Measurements from ENCODE around the gene GAPDHS. TPM values are rescaled to one million over a fixed set of nuclear protein-coding genes. Genes with fewer than 3 reads are reported as not detected.

GAPDHS gene
- total RNA-seq, 1 experiment from 2014 or later, result not detected

DNA sequence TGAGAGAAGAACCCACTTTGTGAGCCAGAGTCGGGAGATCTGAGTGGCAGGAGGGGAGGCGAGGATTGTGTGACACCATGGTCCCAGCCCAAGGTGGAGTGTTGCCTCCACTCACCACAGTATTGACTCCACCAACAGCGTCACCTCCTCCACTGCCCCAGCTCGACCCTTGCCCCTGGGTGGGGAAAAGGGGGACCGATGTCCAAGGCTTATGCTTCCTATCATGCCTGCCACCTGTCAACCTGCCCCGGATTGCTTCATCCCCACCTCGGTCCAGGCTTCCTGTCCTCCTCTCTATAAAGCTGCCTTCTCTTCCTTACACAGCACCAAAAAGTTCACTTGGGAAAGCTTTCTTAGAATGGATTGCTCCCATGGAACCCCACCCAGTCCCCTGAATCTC lies 27.2 kb upstream of the GAPDHS start:
- TF ChIP-seq JUND (IDR thresholded peaks at IDR 0.05), result no peak
- no peak for TF ChIP-seq ZNF274 (IDR thresholded peaks at IDR 0.05; ENCODE audit: low read depth, low read length)
- TF ChIP-seq EZH2phosphoT487 (IDR thresholded peaks at IDR 0.05; ENCODE audit: borderline replicate concordance), result no peak
- TF ChIP-seq, protein P1, sequence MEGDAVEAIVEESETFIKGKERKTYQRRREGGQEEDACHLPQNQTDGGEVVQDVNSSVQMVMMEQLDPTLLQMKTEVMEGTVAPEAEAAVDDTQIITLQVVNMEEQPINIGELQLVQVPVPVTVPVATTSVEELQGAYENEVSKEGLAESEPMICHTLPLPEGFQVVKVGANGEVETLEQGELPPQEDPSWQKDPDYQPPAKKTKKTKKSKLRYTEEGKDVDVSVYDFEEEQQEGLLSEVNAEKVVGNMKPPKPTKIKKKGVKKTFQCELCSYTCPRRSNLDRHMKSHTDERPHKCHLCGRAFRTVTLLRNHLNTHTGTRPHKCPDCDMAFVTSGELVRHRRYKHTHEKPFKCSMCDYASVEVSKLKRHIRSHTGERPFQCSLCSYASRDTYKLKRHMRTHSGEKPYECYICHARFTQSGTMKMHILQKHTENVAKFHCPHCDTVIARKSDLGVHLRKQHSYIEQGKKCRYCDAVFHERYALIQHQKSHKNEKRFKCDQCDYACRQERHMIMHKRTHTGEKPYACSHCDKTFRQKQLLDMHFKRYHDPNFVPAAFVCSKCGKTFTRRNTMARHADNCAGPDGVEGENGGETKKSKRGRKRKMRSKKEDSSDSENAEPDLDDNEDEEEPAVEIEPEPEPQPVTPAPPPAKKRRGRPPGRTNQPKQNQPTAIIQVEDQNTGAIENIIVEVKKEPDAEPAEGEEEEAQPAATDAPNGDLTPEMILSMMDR (IDR thresholded peaks at IDR 0.05 in 2 of 3, conservative IDR thresholded peaks at IDR 0.05 in 1 of 3; ENCODE audit: borderline replicate concordance in 1 of 3, insufficient read depth in 1 of 3, low read depth in 2 of 3, low read length in 2 of 3), result no peak
- TF ChIP-seq, protein P2, sequence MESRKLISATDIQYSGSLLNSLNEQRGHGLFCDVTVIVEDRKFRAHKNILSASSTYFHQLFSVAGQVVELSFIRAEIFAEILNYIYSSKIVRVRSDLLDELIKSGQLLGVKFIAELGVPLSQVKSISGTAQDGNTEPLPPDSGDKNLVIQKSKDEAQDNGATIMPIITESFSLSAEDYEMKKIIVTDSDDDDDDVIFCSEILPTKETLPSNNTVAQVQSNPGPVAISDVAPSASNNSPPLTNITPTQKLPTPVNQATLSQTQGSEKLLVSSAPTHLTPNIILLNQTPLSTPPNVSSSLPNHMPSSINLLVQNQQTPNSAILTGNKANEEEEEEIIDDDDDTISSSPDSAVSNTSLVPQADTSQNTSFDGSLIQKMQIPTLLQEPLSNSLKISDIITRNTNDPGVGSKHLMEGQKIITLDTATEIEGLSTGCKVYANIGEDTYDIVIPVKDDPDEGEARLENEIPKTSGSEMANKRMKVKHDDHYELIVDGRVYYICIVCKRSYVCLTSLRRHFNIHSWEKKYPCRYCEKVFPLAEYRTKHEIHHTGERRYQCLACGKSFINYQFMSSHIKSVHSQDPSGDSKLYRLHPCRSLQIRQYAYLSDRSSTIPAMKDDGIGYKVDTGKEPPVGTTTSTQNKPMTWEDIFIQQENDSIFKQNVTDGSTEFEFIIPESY (IDR thresholded peaks at IDR 0.05; ENCODE audit: extremely low read depth, insufficient replicate concordance, low read length), result no peak
- TF ChIP-seq EZH2 (IDR thresholded peaks at IDR 0.05), result no peak
- TF ChIP-seq SRF (IDR thresholded peaks at IDR 0.05; ENCODE audit: low read depth), result no peak
- no peak for TF ChIP-seq FOSL1 (IDR thresholded peaks at IDR 0.05; ENCODE audit: low read depth)
- no peak for TF ChIP-seq ELF1 (IDR thresholded peaks at IDR 0.05; ENCODE audit: borderline replicate concordance, low read depth)
- TF ChIP-seq SP1 (IDR thresholded peaks at IDR 0.05; ENCODE audit: low read depth), result no peak
- no peak for TF ChIP-seq EGR1 (IDR thresholded peaks at IDR 0.05; ENCODE audit: low read depth)
- TF ChIP-seq SIN3A (IDR thresholded peaks at IDR 0.05; ENCODE audit: low read depth), result no peak
- TF ChIP-seq CBX3 (IDR thresholded peaks at IDR 0.05; ENCODE audit: low read depth), result no peak
- no peak for TF ChIP-seq YY1 (IDR thresholded peaks at IDR 0.05; ENCODE audit: extremely low read depth, insufficient replicate concordance, low read depth, low read length)
- no peaks in the 10 kb centered on the region for H4K20me1 ChIP-seq (ENCODE audit: insufficient read depth)
- no peaks in the 10 kb centered on the region for H3K9me2 ChIP-seq (ENCODE audit: insufficient read depth)
- intact Hi-C loops (cut with micrococcal nuclease), result no loop called here
- ChIA-PET POLR2A (interaction anchor here (1.0 kb wide), 1 partner anchor 142 kb away, joined by 3 read pairs; the partner anchor contains the start of gene COX6B1), RAD21 (ENCODE audit: low non-redundant PET in 1 of 2, low total read pairs in 2 of 2, uncharacterized antibody in 2 of 2, unreplicated experiment in 2 of 2) (no interaction called here), CTCF (interaction anchor here (0.9 kb wide), 1 partner anchor 11 kb away, joined by 3 read pairs; no protein-coding TSS in a partner anchor)
- ATAC-seq (no peak), DNase-seq (ENCODE audit: low read depth, low spot score) (no peak)
- H3K27me3 ChIP-seq (ENCODE audit: insufficient read depth, low read length), result no peaks in the 10 kb centered on the region
- no TSS peak for BruUV-seq (replicated peaks)
- peaks cover 5 to 19% of the 10 kb centered on the region in 2 experiments; a peak in 3 of 4 replicates for H3K4me1 ChIP-seq (ENCODE audit: control insufficient read depth in 1 of 2, insufficient read depth in 2 of 2, low read length in 2 of 2)
- no peak overlapping the region for H3K4me2 ChIP-seq (ENCODE audit: low read length)
- H3K4me3 ChIP-seq (replicated peaks in 1 of 2; ENCODE audit: low read depth in 1 of 2, low read length in 2 of 2), result no peak overlapping the region
- peaks cover 49% of the 10 kb centered on the region for H3K79me2 ChIP-seq (ENCODE audit: insufficient read depth, low read length)
- no peak overlapping the region for H2AFZ ChIP-seq (ENCODE audit: low read depth, low read length, poor library complexity, severe bottlenecking)
- H3K9ac ChIP-seq (ENCODE audit: low read length), result no peak overlapping the region
- no peak overlapping the region for H3K27ac ChIP-seq (ENCODE audit: low read depth, low read length)
- no peaks in the 10 kb centered on the region for H3K9me3 ChIP-seq (ENCODE audit: control insufficient read depth in 1 of 2, insufficient read depth in 1 of 2, low read depth in 1 of 2, low read length in 2 of 2)
- H3K36me3 ChIP-seq (ENCODE audit: control insufficient read depth in 1 of 2, insufficient read depth in 2 of 2, low read length in 2 of 2), result peaks cover 20 to 33% of the 10 kb centered on the region in 2 experiments; a peak in 3 of 4 replicates
